ENCODE data around the gene MUCL3. TPM values are rescaled to one million over a fixed set of nuclear protein-coding genes. Genes with fewer than 3 reads are reported as not detected.

The MUCL3 gene
- total RNA-seq, 2 experiments from 2014 or later, result not detected

GRCh38 chr6:30896541-30896940, 44.2 kb upstream of the MUCL3 start:
- Histone ChIP-seq H3K36me3 (ENCODE audit: insufficient read depth, low read length) (peaks cover 12% of the 10 kb centered on the region), H3K27me3 (ENCODE audit: control insufficient read depth in 1 of 2, insufficient read depth in 2 of 2, low read length in 2 of 2) (no peaks in the 10 kb centered on the region), H3K27ac (ENCODE audit: low read depth in 1 of 2, low read length in 2 of 2) (no peak overlapping the region), H3K9me3 (ENCODE audit: control insufficient read depth in 1 of 2, insufficient read depth in 1 of 2, low read length in 2 of 2) (no peaks in the 10 kb centered on the region), H3K4me1 (ENCODE audit: insufficient read depth, low read length) (no peaks in the 10 kb centered on the region), H3K4me3 (ENCODE audit: low read length) (no peak overlapping the region)
- POLR2A ChIA-PET, result no interaction called here
- intact Hi-C loops (cut with DNase I, micrococcal nuclease), result no loop called here
- no peaks in the 10 kb centered on the region for H3K9me3 Mint-ChIP-seq
- ATAC-seq (ENCODE audit: poor library complexity) (no peak), DNase-seq (no peak)
- H3K27ac Mint-ChIP-seq, result no peak overlapping the region
- no peaks in the 10 kb centered on the region for H3K4me1 Mint-ChIP-seq (ENCODE audit: low read depth)
- CTCF ChIA-PET, result no interaction called here
- H3K27me3 Mint-ChIP-seq, result no peaks in the 10 kb centered on the region
- no peak overlapping the region for H3K4me3 Mint-ChIP-seq
- no peak for TF ChIP-seq CTCF (IDR thresholded peaks at IDR 0.05)
- H3K36me3 Mint-ChIP-seq (ENCODE audit: low read depth), result peaks cover 42% of the 10 kb centered on the region

DNA sequence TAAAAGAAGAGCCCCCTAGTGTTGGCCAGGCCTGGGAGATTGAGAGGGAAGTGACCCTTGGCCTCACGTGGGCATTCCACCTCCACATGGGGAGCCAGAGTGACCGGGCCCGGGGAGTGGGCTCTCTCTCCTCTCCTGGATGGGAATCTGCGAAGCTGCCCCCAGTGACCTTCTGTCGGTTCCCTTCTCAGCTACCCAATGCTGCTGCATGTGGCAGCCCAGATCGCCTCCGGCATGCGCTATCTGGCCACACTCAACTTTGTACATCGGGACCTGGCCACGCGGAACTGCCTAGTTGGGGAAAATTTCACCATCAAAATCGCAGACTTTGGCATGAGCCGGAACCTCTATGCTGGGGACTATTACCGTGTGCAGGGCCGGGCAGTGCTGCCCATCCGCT, 42.9 kb upstream of the MUCL3 start:
- Histone ChIP-seq H3K4me3 (ENCODE audit: low read length) (no peak overlapping the region), H3K27ac (ENCODE audit: low read depth in 1 of 2, low read length in 2 of 2) (no peak overlapping the region), H3K4me1 (ENCODE audit: insufficient read depth, low read length) (no peaks in the 10 kb centered on the region), H3K9me3 (ENCODE audit: control insufficient read depth in 1 of 2, insufficient read depth in 1 of 2, low read length in 2 of 2) (no peaks in the 10 kb centered on the region), H3K36me3 (ENCODE audit: insufficient read depth, low read length) (peaks cover 12% of the 10 kb centered on the region), H3K27me3 (ENCODE audit: control insufficient read depth in 1 of 2, insufficient read depth in 2 of 2, low read length in 2 of 2) (no peaks in the 10 kb centered on the region)
- intact Hi-C loops (cut with DNase I, micrococcal nuclease), result no loop called here
- Mint-ChIP-seq H3K36me3 (ENCODE audit: low read depth) (peaks cover 36% of the 10 kb centered on the region), H3K9me3 (no peaks in the 10 kb centered on the region), H3K4me1 (ENCODE audit: low read depth) (no peaks in the 10 kb centered on the region), H3K4me3 (no peak overlapping the region), H3K27ac (no peak overlapping the region), H3K27me3 (no peaks in the 10 kb centered on the region)
- TF ChIP-seq CTCF (IDR thresholded peaks at IDR 0.05), result no peak
- ChIA-PET POLR2A (no interaction called here), CTCF (no interaction called here)
- ATAC-seq (ENCODE audit: poor library complexity) (no peak), DNase-seq (no peak)

DNA sequence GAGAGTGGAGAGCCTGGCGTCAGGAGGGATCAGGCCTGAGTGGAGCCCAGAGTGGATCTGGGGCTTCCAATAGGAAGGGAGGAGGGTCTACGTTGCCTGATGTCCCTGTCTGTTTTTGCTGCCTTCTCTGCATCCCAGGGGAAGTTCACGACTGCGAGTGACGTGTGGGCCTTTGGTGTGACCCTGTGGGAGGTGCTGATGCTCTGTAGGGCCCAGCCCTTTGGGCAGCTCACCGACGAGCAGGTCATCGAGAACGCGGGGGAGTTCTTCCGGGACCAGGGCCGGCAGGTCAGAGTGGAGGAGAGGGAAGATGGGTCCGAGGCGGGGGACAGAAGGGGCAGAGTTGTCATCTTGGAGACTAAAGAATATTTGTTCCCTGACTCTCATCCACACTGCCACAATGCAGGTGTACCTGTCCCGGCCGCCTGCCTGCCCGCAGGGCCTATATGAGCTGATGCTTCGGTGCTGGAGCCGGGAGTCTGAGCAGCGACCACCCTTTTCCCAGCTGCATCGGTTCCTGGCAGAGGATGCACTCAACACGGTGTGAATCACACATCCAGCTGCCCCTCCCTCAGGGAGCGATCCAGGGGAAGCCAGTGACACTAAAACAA, 41.9 kb upstream of the MUCL3 start:
- no peaks in the 10 kb centered on the region for H3K27me3 ChIP-seq (ENCODE audit: control insufficient read depth in 1 of 2, insufficient read depth in 2 of 2, low read length in 2 of 2)
- no peak overlapping the region for H3K4me3 Mint-ChIP-seq
- no peak overlapping the region for H3K4me3 ChIP-seq (ENCODE audit: low read length)
- POLR2A ChIA-PET, result no interaction called here
- no peaks in the 10 kb centered on the region for H3K27me3 Mint-ChIP-seq
- no peaks in the 10 kb centered on the region for H3K9me3 Mint-ChIP-seq
- H3K27ac Mint-ChIP-seq, result no peak overlapping the region
- H3K36me3 ChIP-seq (ENCODE audit: insufficient read depth, low read length), result peaks cover 12% of the 10 kb centered on the region
- intact Hi-C loops (cut with DNase I, micrococcal nuclease), result no loop called here
- H3K9me3 ChIP-seq (ENCODE audit: control insufficient read depth in 1 of 2, insufficient read depth in 1 of 2, low read length in 2 of 2), result no peaks in the 10 kb centered on the region
- ATAC-seq (ENCODE audit: poor library complexity), result no peak
- H3K4me1 Mint-ChIP-seq (ENCODE audit: low read depth), result no peaks in the 10 kb centered on the region
- H3K36me3 Mint-ChIP-seq (ENCODE audit: low read depth), result peaks cover 36% of the 10 kb centered on the region
- CTCF ChIA-PET, result no interaction called here
- H3K4me1 ChIP-seq (ENCODE audit: insufficient read depth, low read length), result no peaks in the 10 kb centered on the region
- TF ChIP-seq CTCF (IDR thresholded peaks at IDR 0.05), result no peak
- no peak for DNase-seq
- H3K27ac ChIP-seq (ENCODE audit: low read depth in 1 of 2, low read length in 2 of 2), result no peak overlapping the region
